Stimulated activated CD4-positive, alpha-beta T cell treated with anti-CD3 and anti-CD28 coated beads, Interleukin-1b, Interleukin-23, amount 100 ng/mL, for 48 hours (primary cell): ENCODE results near the gene ATP2B1.
"Not testable (repeated sequence)": the region's sequence is repeated elsewhere in the genome, so short reads cannot be mapped to it uniquely, and the experiment has no call there.

Experiments
- DNase-seq: peaks from one replicate; pipeline ENCODE4 v3.0.0-alpha.2; 2020

ATP2B1 gene

DNA sequence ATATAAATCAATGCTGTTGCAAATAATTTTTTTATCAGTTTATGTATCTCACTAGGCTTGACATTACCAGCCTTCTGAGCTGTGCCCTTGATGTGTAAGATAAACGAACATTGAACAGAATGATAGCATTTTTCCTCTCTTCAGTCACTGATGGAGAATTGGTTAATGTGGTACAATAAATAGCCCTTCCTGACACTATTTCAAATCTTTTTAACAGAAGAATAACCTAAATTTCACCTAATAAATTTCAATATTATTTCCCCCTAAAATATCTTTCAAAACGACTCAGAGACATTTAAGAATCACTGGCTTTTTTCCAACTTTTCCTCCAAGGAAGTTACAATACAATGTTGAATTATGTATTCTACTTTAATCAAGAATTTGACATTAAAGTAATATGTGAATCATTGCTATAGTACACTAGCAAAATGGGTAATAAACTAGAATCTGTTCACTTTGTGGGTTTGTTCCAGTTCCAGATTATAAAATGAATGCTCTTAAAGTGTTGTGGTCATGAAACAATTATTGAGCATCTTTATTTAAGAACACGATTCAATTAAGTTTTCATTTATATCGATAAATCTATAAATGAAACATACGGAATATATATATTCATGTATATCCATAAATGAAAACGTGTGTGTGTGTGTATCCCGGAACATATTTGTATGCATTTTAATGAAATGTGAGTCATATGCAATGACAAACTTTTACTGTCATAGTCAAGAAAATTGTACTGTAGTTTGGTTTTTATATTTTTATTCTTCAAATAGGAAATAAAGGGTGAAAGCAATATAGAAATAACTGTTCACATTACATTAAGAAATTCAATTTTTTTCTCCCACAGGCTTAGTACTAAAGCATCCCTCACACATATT lies 2.5 kb upstream of the ATP2B1 start:
- no peak for DNase-seq

DNA sequence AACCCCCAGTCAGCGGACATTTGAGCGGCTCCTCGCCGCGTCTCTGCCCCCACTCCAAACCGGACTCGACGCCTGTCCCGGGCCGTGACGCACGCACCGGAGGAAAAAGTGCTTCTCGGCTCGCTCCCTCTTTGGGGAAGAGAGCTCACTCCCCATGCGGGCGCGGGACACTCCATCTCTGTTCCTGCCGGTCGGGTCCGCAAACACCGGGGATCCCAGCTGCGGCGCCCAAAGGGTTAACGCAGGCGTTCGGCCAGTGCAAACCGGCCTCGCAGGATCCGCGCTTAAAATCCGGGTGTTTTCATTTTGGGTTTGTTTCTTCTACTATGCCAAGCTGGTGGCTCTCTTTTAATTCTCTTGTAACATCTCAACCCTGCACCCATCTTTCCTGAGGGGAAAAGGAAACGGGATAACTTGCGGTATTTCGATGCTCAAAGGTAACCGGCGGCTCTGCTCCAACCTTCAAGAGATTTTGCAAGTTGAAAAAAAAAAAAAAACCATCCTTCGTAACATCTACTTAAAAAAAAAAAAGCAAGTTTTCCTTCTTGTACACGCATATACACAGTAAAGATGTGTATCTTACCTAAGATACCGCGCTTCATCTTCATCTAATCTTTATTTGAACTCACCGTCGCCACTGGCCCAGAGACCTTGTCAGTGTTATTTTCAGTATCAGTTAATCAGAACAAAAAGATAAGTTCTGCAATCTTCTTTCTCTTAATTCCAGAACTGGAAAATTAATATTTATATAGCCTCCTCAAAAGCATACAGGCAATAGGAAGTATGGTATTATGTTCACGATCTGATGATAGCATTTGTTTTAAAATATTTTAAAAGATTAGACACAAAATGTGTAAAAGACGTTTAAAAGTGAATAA lies 1.6 kb upstream of the ATP2B1 start:
- peak; percentile 33 for DNase-seq

DNA sequence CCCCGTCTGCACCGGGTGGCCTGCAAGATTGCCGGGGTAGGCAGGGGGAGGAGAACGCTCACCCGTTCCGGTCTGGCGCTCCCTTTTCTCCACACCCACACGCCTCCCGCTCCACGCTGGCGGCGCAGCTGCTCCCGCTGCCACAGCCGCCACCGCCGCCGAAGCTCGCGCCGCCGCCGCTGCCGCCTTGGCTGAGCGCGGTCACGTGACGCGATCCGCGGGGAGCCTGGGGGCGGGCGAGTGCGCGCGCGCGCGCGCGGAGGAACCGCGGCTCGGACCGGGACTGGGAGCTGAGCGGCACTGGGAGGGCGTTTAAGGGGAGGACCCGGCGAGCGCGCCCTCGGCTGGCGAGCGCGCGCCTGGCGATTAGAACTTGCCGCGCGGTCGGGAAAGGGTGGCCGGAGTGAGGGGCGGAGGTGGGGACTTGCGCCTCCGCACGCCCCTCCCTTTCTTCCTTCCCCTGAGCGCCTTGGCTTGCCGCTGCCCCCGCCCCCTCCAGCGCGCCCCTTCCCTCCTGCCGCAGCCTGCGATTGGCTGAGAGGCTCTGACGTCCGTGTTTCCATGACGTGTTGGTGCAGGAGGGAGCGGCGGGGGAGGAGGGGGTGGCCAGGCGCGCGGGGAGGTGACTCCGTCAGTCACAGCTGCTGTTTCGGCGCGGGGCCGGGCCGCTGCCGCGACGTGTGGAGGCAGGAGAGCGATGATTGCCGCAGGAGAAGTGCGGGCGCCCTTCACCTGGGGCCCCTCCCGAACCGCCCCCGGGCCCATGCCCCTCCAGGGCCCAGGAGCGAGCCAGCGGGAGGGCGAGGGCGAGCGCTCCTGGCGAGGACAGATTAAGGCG lies 738 bp upstream of the ATP2B1 start:
- DNase-seq = peak; percentile 98

DNA sequence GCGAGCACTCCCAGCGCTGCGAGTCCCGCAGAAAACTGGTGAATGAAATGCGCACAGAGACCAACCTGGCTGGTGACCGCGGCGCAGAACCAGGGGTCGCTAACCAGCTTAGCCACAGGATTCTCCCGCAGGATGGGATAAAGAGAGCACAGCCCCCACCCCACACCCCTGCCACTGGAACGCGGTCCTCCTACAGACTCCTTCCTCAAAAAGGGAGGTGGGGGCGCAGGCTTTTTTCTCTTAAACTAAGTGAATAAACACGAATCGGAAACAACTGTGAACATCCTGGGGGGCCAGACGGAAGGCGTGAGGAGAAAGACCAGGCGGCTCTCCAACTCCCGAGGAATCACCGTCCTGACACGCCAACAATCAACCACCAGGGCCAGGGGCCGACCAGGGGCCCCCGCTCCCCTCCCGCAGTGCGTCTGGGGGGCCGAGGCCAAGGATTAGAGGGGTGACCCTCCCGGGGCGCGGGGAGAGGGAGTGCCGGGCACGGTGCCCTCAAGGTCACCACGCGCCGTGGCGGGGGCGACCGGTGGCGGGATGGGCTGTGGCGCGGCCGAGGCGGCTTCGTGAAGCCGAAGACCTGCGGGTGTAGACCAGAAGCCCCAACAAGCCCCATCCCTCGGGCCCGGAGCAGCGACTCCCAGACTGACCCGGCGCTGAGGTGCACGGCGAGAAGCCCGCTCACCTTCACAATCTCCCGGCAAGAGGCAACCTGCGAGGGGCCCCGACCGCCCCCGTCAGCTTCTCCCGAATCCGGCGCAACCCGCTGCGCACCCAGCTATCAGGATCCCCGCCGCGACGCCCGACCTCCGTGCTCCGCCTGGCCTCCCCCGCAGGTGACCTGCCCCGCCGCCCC lies 704 bp downstream of the ATP2B1 start:
- peak; percentile 41 for DNase-seq

DNA sequence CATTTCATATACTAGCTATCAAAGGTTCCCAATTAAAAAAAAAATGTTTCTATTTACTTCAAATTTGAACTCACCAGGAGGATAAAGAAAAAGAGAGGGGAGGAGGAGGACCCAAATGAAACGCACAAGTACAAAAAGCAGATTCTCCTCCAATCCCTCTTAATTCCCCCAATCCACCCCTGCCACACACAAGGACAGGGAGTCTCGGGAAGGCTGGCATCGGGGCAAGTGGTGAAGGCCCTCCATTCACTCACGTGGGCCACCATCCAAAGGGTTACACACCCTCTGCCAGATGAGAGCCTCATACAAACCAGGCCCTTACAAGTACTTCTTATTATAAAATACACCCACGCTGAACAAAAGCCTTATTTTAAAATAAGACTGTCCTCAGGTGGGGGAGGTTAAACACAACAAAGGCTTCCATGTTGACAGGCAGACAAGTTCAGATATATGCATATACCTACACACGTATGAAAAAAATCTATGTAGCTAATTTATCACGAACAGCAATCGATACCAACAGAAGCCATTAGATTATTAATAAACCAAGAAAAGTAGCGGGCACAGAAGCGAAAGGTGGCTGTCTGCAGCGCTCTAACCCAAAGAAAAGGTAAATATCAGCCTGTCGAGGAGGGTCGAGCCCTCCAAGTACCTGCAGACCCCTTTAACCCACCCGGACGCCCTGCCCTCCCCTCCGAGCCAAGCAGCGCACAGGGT lies 1.5 kb downstream of the ATP2B1 start:
- DNase-seq = no peak

DNA sequence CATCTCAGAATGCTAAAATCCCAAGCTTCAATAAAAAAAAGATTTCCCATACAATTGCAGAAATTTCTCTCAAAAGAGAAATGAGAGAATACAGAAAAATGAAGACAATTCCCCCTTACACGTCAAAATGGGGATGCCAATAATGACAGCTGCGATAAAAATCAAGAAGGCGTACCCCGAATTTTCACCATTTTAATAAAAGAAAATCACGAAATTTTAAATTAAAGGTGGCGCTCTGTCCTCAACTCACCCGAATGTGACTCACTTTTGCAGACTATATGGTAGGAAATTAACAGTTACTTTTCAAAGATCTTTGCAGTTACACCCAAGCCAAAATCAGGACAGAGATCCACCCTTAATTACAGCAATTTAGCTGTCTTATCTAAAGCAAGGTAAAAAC lies 2.1 kb downstream of the ATP2B1 start:
- no peak for DNase-seq

DNA sequence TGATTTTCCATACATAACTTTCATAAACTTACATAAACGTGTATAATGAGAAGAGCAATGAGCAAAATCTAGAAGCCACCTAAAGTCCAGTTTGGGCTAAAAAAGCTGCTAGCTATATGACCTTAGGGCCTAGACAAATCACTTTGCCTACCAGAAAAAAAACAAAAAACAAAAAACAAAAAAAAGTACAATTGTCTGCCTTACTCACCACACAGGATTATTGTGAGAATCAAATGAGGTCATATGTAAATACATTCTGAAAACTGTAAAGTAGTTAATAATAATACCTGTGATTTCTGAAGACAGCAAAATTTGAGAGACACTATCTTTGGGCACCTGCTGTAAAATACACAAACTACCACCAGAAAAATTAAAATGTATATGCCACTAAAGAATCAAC lies 4.2 kb downstream of the ATP2B1 start:
- DNase-seq = no peak

DNA sequence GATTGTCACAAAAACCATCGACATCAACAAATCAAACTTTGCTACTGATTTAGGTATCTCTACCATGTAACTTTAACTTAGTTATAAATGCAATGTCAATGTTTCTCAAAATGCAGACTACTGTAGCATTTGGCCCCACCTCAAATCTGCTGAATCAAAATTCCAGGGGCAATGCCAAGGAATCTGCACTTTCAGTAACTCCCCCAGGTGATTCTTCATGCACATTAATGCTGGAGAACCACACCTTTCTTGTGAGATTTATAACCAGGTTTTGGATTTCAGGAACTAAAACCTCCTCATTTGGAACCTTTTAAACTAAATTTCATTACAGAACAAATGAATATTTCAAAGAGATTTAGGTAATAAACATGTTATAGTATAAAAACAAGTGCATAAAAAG lies 4.9 kb downstream of the ATP2B1 start:
- no peak for DNase-seq

DNA sequence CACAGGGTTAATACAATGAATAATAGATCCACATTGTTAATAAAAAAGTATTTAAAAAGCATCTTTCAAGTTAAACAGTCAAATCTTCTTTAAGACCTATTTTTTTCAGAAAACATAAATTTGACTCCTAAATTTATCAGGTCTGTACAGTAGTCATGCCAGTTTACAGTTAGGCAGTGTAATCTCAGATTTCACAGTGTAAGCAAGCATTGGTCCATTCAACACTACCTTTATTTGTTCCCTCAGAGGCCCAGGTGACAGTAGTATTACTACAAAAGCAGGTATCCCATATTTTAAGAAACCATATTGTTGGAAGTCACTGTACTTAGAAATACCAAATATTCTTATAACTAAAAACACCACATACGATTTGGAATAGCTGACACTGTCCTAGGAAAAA lies 6.1 kb downstream of the ATP2B1 start:
- DNase-seq = no peak

DNA sequence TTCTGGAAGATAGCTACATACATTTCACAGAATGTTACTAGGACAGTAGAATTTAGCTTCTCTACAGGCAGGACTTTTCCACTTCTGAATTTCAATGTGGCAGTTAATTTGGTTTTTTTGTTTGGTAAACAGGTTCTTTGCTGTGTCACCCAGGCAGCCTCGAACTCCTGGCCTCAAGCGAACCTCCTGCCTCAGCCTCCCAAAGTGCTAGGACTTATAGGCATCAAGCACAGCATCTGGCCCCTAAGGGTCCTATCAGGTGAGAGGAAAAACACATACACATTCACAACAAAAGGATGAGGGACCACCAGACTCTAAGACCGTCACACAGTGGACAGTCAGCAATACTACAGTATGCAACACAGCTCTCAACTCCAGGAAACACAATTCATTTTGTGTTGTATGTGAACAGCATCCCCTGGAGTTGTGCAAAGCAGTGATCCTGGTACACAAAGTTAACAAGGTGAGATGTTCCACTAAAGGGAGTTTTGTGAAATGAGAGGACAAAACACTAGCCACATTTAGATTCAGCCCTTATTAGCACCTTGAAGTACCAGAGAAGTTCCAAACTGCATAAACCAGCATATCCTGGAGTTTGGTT lies 6.9 kb downstream of the ATP2B1 start:
- DNase-seq = no peak

DNA sequence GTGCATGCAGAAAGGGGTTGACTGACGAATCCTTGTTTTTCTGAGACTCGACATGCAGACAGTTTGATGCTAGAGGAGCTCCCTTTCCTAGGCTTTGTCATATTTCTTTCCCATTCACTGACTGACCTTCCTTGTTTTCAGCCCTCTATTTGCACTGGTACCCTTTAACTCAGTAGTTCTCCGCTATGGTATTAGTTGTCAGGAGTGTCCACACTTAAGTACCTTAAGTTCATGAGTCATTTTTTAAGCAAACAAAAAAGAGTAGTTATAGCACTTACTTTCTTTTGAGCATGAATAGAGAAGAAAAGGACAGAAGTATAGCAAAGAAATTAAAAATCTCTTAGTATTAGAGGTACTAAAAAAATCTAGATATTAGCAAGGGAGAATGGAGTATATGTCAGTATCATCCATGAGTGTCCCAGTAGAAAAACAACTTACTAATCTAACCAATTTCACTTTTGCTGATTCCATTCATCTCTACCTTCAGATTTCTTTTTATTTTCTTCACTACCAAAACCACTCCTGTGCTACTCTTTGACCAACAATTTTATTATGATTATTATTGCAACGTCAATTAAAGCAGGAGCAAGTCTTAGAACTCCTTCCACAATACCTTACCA lies 8.3 kb downstream of the ATP2B1 start:
- no peak for DNase-seq

DNA sequence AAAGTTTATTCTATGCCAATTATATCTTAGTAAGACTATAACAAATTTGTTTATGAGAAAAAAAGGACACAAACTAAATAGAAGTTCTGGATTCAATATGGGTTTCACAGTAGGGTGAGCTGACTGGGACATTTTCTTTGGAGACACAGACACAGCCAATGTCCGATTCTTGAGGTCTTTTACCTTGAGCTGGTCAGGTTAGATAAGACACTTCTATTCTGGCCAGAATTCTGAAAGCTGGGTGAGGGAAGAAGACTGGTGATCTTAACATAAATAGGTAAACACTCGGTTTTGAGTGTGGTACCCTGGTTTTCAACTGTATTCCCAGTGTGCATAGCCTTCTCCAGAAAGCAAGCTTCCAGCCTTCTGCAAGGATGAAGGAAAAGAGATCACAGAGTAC lies 10.0 kb downstream of the ATP2B1 start:
- no peak for DNase-seq

DNA sequence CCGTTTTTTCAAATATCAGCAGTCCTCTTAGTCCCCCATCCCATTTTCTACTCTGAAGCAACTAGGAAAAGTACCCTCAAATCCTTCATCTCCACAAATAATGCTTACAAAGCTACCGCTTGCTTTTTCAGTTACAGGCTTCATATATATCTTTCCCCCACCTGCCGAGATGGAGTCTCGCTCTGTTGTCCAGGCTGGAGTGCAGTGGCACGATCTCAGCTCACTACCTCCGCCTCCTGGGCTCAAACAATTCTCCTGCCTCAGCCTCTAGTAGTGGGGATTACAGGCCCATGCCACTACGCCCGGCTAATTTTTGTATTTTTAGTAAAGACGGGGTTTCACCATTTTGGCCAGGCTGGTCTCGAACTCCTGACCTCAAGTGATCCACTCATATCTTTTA lies 10.9 kb downstream of the ATP2B1 start:
- DNase-seq = not testable (repeated sequence)

DNA sequence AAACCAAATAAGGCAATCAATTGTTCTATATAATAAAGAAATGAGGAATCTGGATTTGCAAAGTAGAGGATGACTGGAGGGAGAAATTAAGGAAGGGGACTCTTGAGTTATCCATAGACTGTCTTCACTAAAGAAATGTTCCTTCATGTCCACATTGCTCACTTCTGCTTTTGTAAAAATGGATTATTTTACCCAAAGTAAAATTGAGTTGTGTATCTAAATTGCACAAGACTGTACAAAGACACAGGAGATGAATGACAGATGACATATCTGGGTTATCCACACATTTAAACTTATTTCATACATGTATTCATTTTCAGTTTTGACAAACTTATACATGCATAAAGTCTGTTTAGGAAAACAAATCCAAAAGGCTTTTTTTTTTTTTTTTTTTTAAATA lies 11.3 kb downstream of the ATP2B1 start:
- DNase-seq = no peak

DNA sequence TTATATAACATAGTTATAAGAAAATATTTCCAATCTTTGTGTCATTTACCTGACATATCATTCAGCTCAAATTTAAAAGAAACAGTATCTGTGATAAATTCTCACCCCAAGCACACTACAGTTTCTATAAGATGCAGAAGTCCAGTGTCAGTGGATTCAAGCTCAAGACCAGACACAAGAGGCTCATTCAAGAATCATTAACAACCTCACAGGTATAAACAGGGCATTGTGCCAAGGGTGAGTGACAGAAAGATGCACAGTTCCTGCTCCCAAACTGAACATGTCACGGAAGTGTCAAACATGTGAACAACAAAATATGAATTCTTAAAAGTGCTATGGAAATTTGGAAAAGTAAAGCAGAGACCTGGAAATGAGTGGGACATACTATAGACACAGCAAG lies 12.8 kb downstream of the ATP2B1 start:
- no peak for DNase-seq

DNA sequence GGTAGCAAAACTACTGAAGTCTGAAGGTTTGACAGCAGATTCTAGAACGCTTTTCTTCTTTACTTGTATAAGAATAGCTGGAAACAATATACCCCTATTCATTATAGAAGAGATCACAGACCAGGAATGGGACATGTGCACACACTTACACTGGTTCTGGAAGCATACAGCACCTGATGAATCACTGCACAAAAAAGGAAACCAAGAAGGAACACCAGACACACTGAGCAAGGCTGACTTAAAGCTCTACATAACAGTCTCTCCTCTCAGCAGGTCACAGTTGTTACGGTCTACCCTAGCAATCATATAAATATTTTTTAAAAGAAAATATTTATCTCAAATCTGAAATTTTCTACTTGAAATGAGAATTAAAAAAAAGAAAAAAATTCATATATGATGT lies 13.5 kb downstream of the ATP2B1 start:
- no peak for DNase-seq

DNA sequence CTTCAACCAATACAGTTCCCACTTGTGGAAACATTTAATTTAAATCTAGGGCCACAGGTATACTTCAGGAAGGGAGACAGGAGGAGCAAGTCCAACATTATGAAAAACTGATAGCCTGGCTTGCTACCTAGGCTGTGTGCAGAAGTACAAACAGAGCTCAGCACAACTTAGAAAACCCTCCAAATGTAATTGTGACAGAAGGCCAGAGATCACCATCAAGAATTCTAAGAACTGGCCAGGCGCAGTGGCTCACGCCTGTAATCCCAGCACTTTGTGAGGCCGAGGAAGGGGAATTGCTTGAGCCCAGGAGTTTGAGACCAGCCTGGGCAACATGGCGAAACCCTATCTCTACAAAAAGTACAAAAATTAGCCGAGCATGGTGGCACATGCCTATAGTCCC lies 14.1 kb downstream of the ATP2B1 start:
- DNase-seq = no peak

DNA sequence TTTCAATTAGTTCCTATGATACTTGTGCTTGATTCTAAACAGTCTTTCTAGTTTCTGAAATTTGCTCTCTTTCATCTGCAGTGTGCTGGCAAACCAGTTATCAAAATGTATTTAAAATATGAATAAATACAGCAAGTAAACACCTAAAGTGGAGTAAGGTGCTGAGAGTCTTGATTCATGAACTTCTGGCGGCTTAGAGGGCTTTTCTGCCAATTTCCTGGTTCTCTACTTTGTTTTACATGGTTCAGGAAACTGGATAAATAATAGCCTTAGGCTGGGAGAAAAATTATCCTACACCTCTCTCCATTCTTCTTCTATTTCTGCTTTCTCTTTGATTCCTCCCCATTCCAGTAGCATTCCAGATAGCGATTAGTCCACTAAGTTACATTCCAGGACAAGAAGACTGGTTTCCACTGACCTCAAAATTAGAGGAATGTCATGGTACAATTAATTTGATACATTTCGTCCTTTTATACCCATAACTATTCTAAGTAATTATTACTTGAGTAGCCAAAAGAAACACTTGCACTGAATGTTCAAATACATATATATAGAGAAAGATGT lies 14.9 kb downstream of the ATP2B1 start:
- no peak for DNase-seq

DNA sequence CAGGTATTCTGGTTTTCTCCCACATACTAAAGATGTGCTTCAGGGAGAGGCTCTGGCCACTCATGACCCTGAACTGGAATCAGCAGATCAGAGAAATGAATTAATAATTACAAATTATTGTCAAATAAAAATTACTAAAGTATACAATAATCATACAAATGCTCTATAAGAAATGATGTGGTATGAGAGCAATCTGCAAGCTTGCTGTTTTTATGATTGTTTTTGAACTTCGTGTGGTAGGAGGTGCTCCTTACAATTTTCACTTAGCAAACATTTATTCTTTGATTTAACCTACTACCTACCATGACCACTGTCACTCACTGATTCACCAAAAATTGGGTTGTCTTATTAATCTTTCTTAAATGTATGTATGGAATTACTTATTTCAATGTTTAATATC lies 16.2 kb downstream of the ATP2B1 start:
- DNase-seq = no peak

DNA sequence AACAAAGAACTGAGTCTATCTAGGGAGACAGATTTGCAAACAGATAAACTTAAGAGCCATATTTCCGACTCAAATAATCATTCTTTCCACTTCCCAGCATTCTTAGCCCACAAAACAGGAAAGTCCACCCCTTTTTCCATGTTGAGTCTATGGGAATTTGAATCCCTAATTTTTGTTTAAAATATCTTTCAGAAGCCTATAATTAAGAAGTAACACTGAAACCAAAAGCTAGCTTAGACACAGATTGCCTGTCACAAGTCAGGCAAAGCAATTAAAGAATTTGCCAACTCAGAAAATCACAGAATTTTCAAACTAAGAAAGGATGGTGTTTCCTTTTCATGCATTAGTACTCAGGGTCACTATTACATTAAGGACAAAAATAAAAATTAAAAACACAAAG lies 17.0 kb downstream of the ATP2B1 start:
- no peak for DNase-seq
